HG03457 (cell line): ENCODE results near the gene TNNC1.

ENCODE experiments used
- ATAC-seq: cut with Tn5 transposase; IDR thresholded peaks from one replicate; pipeline ENCODE4 v1.9.1; 2021; ENCODE audit warnings: moderate number of reproducible peaks; ENCODE audit not compliant: unreplicated experiment

Gene TNNC1

GRCh38 chr3:52484680-52485461 is 31.0 kb upstream of the TNNC1 start:
- no peak for ATAC-seq

- no peak for ATAC-seq
Measured at GRCh38 chr3:52483577-52484381, 29.9 kb upstream of the TNNC1 start.

- ATAC-seq, result no peak
Measured at GRCh38 chr3:52483081-52483480, 29.2 kb upstream of the TNNC1 start.

- no peak for ATAC-seq
Measured at GRCh38 chr3:52481819-52482521, 28.1 kb upstream of the TNNC1 start.

- ATAC-seq, result no peak
Measured at GRCh38 chr3:52480768-52481715, 27.2 kb upstream of the TNNC1 start.

- ATAC-seq, result no peak
Measured at GRCh38 chr3:52479877-52480575, 26.2 kb upstream of the TNNC1 start.

GRCh38 chr3:52479037-52479876 is 25.4 kb upstream of the TNNC1 start:
- ATAC-seq, result no peak

GRCh38 chr3:52477796-52478095 is 23.9 kb upstream of the TNNC1 start:
- no peak for ATAC-seq

- no peak for ATAC-seq
Measured at GRCh38 chr3:52477076-52477795, 23.4 kb upstream of the TNNC1 start.

- ATAC-seq, result no peak
Measured at GRCh38 chr3:52473026-52473425, 19.2 kb upstream of the TNNC1 start.

- ATAC-seq, result no peak
Measured at GRCh38 chr3:52472239-52473000, 18.6 kb upstream of the TNNC1 start.

- ATAC-seq, result no peak
Measured at GRCh38 chr3:52471371-52472238, 17.8 kb upstream of the TNNC1 start.

- no peak for ATAC-seq
Measured at GRCh38 chr3:52470920-52471319, 17.1 kb upstream of the TNNC1 start.

- ATAC-seq, result no peak
Measured at GRCh38 chr3:52469001-52469400, 15.2 kb upstream of the TNNC1 start.

GRCh38 chr3:52468336-52468735 is 14.5 kb upstream of the TNNC1 start:
- ATAC-seq, result no peak

- no peak for ATAC-seq
Measured at GRCh38 chr3:52463416-52463815, 9.6 kb upstream of the TNNC1 start.

GRCh38 chr3:52461874-52462273 is 8.0 kb upstream of the TNNC1 start:
- ATAC-seq, result no peak
